Activated T-cell treated with anti-CD3 and anti-CD28 coated beads for 24 hours (primary cell): ENCODE data around the gene HIVEP3.
"Not testable (repeated sequence)": the region's sequence is repeated elsewhere in the genome, so short reads cannot be mapped to it uniquely, and the experiment has no call there.

Experiments used
- DNase-seq: peaks from one replicate; pipeline ENCODE4 v3.0.0-alpha.2; 2020; ENCODE audit warnings: low read depth

HIVEP3 gene

DNA sequence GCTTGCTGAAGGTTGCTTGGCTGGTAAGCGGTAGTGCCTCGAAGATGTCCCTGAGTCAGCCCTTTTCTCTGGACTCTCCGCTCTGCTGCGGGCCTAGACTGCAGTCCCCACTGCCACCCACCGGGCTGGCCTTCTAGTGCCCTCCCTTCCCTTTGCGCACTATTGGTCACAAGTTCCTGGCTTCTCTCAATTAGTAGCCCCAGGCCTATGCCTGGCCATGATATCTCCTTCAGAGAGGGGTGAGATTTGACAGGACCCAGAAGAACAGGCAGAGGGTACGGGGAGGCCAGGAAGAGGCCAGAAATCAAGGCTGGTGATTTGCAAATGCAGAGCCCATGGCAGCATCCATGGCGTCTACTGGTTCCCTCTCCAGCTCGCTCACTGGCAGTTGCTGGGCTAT, 207.7 kb downstream of the HIVEP3 start:
- no peak for DNase-seq

DNA sequence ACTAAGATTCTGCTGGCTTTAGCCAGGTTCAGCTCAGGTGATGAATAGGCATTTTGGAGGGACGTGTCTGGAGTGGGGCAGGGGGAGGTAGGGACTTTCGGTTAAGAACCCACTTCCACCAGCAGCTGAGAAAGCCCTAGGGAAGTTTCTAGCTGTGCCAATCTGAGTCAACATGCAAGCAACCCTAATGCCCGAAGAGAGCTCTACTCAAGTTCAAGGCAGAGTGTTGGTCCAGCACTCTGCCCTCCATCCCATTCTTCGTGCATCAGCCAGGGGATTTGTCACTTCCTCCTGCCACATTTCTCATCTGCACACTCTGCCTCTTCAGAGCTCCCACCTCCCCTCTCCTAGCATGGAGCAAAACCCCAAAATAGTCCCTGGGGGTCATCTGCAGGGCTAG, 208.8 kb downstream of the HIVEP3 start:
- DNase-seq = no peak

DNA sequence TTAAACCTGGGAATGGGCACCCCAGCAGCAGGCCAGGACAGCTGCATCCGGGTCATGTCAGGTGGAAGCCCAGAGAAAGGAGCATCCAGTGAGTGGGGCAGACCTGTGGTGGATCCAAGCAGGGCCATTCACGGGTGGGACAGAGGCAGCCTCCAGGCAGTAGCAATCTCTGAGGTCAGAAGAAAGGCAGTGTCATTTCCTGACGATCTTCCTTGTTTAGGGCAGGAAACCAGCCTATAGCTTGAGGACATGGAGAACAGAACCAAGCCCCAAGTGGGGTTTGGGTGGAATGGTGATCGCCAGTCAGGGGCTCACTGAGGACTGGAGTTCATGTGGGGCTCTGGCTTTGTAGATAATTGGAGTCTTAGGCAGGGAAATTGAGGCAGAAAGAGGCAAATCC, 209.4 kb downstream of the HIVEP3 start:
- no peak for DNase-seq

DNA sequence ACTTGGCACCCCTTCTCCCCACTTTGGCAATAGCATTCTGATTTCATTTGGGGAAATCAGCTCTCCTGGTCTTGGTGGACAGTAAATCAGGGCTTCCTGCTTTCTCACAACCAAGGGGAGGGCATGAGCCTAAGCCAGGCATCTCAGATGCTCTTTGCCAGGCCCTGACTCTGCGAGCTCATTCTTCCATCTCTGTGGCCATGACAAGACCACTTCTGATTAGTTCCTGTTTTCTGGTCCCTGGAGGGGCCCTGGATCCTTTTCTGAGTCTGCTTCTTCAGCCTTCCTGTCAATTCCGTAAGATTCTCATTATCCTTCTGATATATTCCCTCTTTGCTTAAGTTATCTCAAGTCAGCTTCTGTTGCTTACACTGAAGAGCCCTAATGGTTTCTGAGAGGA, 210.4 kb downstream of the HIVEP3 start:
- no peak for DNase-seq

DNA sequence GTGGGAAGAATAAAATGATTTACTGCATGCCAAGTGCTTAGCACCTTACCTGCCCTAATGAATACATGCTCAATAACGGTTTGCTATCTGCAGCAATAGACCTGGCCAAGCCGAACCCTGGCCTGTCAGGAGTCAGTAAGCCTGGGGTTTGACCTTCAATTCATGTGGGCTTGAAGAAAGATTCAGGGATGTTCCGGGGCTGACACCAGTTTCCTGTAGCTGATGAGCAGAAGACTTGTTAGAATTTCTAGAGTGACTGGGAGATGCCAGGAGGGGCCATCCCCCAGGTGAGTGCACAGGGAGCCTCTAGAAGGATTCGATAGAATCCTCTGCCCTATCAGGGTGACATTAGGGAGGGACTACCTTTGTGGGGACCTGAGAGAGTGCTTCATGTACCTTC, 210.9 kb downstream of the HIVEP3 start:
- no peak for DNase-seq

DNA sequence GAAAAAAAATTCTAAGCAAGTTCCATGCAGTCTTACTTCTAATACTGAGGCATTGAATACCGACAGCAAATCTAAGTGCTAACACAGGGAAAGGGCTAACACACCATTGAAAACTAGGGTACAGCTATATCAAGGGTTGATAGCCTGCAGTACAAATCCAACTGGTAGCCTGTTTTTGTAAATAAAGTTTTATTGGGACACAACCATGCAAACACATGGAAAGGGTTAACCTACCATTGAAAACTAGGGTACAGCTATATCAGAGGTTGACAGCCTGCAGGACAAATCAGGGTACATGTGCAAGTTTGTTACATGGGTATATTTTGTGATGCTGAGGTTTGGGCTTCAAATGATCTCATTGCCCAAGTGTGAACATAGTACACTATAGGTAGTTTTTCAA, 212.9 kb downstream of the HIVEP3 start:
- no peak for DNase-seq

DNA sequence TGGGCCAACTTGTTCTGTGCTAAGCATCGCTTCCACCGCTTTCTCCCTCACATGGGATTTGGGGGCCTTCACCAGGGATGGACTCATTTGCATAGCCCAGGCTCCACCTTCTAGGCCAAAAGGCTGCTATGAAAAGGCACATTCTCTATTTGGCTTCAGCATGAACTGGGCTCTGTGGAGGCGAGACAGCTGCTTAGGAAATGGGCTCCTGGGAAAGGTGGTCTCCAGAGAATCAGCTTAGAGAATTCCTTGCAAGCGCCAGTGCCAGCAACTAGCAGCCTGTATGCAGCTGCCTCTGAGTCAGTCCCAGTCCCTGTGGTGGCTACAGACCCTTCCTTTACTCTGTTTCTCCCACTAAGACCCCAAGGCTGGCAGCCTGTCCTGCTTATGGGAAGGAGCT, 214.5 kb downstream of the HIVEP3 start:
- no peak for DNase-seq

DNA sequence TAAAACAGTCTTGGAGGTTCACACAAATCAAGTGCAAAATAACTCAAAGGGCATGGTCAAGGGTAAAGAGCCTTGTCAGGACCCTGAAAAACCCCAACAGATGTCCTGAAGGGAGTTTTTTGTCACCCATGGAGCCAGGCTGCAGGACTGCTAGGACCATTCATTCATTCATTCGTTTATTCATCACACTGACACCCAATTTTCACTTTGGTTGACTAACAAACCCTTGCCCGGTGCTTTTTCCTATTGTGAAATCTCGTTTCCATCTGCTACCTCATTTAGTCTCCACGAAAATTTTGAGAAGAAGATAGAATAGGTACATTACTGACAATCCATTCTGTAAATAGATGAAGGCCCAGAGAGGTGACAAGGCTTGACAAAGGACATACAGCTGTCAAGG, 216.0 kb downstream of the HIVEP3 start:
- no peak for DNase-seq

DNA sequence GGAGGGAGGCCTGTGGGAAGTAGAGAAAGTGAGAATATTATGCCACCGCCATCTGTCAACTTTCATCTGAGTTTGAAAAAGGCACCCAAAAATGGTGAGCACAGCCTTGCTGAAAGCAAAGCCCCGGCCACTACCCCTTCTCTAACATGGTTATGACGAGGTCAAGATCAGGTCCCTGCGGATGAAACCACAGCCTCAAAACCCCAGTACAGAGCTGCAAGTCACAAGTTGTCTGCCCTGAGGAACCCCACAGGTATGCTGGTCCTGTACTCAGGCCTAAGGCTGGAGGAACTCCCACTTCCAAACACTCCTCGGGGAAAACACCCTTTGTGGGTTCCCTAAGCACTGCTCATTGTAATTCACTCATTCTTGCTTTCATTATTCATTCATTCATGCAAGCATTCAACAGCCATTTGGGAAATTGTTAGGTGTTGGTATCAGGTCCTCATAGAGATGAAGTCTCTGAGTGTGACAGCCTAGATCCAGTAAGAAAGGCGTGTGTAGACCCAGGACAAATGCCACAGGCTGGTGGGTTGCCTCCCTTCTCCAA, 217.7 kb downstream of the HIVEP3 start:
- no peak for DNase-seq

DNA sequence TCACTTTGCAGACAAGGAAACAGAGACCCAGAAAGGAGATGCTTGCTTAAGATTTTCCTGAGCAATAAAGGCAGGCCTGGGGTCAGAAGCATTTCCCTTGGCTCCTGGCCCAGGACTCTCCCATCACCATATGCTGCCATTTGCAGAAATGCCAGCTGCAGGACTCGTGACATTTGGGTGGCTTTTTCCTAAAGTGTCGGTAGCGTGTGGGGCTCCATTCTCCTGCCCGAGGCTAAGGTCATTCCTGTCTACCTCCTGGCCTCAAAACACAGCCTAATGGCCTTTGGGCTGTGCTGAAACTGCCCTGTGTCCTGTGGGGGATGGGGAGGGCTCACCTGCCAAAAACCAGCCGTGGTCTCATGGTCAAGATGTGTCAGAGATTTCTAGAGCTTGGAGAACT, 218.1 kb downstream of the HIVEP3 start:
- no peak for DNase-seq

DNA sequence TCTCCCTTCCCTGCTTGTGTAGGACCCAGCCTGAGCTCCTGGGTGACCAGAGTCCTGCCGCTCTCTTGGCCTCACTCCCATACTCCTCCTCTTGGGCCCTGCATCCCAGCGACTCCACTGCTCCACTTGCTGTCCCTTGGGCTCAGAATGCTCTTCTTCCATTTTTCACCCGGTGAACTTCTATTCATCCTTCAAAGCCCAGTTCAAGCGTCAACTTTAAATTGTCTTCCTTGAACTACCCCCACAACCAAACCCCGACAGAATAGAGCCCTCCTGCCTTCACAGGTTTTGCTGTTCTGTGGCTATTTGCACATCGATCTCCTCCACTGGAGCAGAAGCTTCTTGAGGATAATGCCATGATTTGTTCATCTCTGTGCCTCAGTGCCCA, 218.9 kb downstream of the HIVEP3 start:
- DNase-seq = no peak

DNA sequence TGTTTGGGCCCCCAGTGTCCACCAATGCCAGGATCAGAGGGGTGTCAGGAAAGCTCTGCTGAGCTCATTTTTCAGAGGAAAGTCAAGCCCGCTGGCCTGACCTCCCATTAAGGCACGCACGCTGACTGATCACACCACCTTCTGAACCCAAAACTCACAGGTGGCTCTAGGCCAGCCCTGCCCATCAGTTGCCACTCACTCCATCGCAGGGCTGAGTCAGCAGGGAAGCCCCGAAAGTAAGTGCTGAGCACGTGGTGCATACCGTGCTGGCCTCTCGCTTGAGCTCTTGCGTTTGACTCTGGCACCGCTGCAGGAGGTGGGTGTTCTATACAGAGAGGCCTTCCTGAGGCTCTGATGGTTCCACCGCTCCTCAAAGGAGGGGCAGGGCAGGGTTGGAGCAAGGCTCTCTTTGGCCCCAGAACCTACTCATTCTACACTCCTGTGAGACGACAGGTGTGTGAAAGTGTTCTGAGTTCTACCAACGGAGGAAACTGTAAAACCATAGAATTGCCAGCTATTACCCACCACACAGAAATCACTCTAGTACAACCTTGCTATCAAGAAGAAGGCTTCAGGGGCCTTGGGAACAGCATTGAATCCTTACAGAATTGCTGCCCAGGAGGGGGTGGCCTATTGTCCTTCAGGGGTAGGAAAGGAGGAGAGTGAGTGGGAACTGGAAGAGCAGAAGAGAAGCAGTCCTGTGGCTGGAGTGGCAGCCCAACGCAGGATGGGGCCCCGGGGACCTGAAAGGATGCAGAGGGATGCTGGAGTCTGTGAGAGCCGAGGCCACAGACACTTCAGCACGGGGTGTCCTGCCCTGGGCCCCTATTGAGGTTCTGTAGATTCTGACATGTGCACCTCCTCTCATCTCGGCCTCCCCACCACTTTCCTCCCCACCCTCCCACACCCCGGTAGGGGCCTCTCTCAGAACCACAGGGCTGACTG, 219.5 kb downstream of the HIVEP3 start:
- no peak for DNase-seq

DNA sequence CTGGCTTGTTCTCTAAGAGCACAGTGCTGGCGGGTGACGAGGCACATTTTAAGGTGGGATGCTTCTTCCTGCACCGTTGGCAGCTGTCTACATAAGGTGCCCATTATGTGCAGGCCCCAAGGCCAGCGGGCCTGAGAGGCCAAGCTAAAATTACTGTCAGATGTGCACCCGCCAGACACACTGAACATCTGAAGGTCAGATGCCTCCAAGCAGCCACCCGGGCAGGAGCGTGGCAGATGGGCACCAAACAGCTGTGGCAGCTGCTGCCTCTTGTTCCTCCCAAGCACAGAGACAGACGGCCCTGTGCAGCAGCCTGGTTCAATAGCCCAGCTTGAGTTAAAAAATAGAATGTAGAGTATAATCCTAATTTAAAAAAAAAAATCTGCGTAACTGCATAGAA, 222.3 kb downstream of the HIVEP3 start:
- DNase-seq = no peak

DNA sequence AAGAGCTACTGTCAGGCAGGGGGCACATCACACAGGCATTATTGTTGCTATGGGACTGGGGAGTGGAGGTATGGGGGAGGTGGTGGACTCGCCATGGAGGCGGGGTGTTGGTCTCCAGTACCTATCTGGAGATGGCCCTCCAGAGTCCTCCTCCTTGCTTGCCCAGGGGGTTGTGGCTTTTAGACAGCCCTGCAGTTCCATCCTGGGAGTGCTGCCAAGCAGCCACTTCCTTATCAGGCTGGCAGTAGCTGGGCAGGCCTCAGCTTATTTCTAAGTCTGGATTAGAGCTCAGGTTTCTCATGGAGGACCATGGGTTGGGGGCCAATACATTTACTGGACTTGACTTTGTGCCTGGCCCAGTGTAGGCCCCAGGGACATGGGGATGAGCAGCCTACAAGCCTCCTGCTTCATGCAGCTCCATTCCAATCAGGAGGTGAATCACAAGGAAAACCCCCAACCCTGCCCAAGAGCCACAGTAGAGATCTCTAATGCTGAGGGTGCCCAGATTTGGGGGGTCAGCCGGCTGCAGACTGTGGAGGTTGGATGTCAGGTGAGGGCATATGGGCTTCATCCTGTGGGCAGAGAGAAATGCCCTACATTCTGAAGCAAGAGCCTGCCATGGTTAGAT, 223.5 kb downstream of the HIVEP3 start:
- no peak for DNase-seq

DNA sequence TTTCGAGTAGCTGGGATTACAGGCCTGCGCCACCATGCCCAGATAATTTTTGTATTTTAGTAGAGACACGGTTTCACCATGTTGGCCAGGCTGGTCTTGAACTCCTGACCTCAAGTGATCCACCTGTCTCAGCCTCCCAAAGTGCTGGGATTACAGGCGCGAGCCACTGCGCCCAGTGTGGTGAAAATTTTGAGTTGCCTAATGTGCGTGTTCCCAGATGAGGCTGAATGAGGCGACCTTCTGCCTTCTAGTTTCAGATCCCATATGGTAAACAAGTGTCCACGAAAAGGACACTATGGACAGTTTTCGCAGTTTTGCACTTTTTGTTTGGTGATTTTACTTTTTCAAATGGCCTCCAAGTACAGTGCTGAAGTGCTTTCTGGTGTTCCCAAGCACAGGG, 226.8 kb downstream of the HIVEP3 start:
- DNase-seq = not testable (repeated sequence)

DNA sequence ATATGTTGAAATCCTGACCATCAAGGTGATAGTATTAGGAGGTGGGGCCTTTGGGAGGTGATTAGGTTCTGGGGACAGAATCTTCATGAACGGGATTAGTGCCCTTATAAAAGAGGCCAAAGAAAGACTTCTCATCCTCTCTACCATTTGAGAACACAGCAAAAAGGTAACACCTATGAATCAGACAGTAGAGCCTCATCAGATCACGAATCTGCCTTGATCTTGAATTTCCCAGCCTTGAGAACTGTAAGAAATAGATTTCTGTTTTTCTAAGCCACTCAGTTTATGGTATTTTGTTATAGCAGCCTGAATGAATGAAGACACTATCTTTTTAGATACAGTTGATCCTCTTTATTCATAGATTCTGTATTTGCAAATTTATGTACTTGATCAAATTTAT, 227.3 kb downstream of the HIVEP3 start:
- no peak for DNase-seq

DNA sequence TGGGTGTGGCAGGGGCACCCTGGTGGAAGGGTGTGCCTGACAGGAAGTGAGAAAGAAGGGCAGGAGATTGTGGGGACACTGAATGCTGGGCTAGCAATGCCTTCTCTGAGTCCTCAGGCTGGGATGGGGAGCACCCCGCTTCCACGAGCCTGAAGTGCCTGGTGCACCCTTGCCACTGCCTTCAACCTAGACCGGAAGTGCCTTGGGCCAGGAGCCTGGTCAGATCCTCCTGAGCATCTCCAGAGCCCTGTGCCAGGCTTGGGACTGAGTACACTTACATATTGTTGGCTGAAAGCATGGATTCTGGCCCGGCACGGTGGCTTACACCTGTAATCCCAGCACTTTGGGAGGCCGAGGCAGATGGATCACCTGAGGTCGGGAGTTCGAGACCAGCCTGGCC, 228.4 kb downstream of the HIVEP3 start:
- no peak for DNase-seq

DNA sequence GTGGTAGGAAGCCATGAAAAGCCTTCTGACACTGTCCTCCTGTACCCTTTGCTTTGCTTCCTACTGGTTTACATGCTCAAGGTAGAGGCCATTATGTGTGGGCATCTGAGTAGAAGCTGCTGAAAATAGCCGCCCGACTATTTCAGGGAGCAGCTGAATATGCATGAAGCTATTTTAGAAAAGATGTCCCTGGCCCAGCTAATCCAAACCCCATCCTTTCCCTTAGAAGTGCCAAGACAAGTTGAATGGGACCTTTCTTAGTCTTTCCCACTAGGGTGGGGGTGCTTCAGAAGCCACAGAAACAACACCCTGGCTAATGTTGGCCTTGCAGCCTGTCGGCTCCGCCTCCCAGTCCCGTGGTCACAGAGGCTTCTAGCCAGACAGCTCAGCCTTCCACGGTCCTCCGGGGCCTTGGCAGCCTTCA, 229.2 kb downstream of the HIVEP3 start:
- DNase-seq = no peak

DNA sequence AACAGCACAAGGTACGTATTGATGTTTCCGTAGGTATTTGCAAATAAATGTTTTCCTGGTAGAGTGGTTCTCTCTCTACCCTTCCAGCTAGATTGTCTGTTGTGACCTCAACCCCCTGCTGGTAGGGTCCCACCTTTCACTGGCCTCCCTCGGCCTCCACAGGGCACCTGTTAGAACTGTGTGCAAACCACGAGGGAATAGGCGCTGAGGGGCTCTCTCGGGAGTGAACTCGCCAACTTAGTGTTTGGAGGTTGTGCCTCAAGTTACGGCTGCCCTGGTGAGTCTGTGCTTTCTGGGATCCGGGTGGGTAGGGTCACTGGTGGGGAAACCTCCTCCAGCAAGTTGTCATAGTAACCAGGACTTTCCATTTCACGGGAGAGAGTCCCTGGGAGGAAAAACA, 229.6 kb downstream of the HIVEP3 start:
- DNase-seq = no peak

DNA sequence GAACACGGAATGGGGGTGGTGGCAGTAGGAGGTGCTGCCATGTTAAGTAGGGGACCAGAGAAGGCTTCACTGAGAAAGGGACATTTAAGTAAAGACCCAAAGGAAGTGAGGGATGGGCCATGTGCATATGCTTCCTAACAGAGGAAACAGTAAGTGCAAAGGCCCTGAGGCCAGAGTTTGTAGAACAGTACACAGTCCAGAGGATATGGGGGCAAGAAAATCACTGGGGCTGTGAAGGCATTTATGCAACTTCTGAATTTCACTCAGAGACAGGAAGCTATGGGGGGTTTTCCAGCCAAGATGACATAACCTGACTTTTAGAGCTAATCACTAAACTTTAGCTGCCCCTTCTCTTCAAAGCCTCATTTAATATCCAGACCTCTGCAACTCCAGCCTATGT, 231.7 kb downstream of the HIVEP3 start:
- no peak for DNase-seq

DNA sequence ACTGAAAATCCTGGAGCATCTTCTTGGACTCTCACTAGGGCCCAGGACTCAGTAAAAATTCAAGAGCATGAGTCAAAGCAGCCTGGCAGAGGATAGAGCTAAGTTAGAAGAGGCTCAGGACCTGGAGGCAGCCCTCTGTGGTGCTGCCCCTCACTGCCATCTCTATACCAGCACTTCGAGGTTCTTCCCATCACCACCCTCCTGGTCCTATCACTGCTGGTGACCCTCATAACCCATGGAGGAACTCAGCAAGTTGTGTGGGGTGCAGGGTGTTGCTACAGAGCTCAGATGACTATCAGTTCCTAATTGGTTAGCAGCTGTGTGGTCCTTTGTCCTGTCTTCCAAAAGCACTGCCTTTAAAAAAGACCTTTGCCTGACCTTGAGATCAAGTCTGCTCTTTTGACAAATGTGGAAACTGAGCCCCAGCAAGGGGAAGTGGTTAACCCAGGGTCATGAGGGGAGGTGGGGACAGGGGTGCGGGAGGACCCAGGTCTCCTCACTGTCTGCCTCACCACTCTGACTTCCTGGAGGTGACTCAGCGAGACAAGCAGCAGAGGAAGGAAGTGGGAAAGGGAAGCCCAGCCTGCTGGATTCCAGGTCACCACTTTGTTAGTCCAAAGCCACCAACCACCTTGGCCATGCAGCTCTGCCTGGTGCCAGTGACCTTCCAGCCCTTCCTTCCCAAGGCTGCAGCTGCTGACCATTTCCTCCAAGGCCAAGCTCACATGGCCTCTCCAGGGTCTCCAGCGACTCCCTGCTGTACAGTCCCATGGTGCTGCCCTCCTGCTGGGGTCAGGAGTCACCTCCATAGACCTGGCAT, 234.8 kb downstream of the HIVEP3 start:
- no peak for DNase-seq

DNA sequence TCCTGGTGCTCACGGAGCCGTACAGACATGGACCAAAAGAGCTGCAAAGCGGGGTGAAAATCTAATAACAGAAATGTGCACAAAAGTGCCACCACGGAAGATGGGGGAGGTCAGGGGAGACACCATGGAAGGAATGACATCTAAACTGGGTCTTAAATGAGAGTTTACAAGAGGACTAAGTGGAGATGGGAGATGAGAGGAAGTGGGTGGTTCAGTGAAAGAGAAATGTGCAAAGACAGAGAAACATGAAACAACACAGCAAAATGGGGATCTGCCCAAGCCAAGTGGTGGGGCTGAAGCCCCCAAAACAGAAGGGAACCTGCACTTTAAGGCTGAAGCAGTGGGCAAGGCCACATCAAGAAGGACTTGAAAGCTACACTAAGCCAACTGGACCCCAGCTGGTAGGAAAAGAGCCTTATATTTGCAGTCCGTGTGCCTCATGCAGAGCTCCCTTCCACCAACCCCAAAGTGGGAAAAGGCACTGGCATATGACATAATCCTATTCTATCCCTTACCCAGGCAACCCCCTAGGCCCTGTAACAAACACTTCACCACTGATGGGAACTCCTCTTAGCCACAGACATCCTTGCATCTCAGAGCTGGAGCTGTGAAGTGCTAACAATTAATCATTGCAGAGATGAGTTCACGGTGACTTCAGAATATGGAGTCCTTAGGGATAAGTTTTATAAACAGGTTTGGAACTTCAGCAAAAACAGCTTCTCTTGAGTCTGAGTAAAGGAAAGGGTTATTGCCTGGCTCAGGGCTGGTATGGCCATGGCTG, 235.7 kb downstream of the HIVEP3 start:
- no peak for DNase-seq
